Limb (tissue), 2 donors: ENCODE results near the gene DUT.
A peak's percentile ranks its signal among the peaks of the same experiment; 100 is the strongest.

ENCODE experiments used
- DNase-seq, 2 donors: peaks; one replicate each; pipeline ENCODE4 v3.0.0-alpha.2; 2016; ENCODE audit errors: extremely low spot score in 2 of 2

The DUT gene

DNA sequence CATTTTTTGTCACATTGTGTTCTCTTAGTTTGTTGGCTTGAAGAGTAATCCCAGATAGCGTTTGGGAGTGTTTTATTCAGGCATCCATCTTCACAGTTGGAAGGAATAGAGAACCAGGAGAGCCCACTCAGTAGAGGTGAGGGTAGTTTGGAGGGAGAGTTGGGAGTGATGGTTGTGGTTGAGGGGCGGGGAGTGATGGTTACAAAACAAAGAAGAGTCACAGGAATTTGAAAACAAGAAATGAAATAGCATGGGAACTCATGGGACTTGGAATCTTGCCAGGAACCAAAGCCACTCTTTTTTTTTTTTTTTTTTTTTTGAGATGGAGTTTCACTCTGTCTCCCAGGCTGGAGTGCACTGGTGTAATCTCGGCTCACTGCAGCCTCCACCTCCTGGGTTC is 36.3 kb downstream of the DUT start:
- DNase-seq = no peak

DNA sequence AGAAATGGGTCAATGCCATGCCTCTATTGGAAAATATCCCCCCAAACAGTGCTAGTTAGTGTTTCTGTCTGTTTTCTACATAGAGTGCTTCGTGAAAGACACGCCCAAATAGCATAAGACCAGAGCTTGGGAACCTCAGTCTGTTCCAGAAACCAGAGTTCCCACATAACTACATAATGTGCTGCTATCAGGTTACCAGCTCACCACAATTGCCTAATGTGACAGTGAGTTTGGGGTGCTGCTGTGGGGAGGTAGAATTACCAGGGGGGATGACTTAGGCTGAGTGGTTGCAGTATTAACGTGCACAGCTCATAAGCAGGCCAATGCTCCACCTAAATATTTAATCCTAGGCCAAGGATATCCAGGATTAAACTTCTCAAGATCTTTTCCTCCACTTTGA is 39.2 kb downstream of the DUT start:
- no peak for DNase-seq

DNA sequence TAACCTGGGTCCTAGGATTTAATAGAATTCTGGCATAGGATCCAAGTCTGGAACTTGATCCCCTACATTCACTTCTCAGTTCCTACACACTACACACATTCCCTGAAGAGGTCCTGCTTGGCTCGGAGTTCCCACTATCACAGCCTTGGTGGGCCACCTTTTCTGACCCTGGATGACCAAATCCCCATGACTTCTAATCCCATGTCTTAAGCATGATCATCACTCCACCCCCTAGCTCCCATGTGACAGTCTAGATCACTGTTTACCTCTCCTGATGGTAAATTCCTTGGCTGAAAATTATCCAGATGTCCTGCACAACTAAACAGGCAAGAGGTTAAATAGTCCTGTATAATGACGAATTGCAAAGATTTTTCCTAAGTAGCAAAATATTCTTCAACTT is 40.3 kb downstream of the DUT start:
- no peak for DNase-seq

DNA sequence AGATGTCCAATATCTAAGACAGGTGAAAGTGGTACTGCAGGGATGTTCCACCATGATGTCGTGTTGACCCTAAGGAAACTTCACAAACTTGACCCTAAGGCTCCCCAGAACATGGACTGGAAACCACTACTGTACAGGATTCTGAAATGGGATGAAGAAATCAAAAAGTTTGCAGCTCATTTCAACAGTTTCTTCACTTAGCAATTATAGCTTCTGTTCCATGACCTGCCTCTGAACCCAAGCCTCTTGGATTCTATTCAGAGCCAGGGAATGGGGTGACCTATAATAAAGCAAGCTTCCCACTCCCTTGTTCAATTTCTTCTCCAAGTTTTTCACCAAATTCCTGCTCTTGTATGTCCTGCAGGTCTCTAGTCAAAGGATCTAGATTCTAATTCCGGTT is 40.7 kb downstream of the DUT start:
- DNase-seq = no peak

DNA sequence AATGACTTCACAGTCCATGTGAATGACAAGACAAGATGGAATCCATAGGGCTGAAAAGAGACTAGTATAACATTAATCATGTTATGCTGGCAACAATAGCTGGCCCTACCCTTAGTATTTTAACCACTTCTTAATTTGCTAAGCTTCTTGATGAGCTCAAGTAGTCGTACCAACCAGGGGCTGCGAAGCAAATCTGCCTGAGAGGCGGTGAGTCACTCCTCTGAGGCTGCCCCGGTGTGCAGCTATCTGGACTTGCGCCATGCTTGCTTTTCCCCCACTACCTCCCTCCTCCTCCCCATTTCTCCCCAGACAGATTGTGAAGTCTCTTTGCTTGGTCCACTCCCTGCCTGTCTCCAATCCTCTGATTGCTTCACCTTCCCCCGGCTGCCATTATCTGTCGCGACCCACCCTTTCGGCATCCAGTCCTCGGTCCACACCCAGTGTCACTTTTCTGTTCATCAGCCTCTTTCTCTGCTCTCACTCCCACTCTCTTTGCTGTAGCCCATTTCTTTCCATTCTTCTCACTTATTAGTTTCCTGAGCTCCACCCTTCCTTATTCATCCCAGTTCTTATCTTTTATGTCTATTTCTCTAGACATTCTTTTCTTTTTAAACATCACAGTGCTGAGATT is 42.7 kb downstream of the DUT start:
- no peak for DNase-seq

DNA sequence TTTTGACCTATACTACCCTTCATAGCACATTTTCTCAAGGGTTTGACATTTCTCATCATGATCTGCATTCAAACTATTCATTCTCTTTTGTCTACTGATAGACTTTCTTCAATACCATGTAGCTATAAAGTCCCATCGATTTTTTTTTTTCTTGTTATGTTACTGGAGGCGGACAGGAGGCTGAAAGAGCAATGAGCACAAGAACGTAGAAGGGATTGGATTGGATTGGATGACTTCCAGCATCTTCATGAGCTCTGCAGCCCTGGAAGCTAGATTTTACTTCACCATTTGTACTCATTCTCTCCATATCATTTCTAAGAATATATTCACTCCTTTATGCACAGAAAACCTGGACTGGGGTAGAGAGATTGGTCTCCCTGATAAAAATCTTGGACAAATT is 43.2 kb downstream of the DUT start:
- no peak for DNase-seq

DNA sequence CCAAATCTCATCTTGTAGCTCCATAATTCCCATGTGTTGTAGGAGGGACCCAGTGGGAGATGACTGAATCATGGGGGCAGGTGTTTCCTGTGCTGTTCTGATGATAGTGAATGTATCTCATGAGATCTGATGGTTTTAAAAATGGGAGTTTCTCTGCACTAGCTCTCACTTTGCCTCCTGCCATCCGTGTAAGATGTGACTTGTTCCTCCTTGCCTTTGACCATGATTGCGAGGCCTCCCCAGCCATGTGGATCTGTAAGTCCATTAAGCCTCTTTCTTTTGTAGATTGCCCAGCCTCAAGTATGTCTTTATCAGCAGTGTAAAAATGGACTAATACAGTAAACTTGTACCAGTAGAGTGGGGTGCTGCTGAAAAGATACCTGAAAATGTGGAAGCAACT is 44.5 kb downstream of the DUT start:
- no peak for DNase-seq

DNA sequence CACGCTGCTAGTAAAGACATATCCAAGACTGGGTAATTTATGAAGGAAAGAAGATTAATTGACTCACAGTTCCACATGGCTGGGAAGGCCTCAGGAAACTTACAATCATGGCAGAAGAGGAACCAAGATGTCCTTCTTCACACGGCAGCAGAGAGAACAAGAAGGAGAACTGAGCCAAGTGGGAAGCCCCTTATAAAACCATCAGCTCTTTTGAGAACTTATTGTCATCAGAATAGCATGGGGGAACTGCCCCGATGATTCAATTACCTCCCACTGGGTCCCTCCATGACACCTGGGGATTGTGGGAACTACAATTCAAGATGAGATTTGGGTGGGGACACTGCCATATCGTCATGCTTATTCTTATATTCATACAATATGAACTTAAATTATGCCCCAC is 49.0 kb downstream of the DUT start:
- no peak for DNase-seq

DNA sequence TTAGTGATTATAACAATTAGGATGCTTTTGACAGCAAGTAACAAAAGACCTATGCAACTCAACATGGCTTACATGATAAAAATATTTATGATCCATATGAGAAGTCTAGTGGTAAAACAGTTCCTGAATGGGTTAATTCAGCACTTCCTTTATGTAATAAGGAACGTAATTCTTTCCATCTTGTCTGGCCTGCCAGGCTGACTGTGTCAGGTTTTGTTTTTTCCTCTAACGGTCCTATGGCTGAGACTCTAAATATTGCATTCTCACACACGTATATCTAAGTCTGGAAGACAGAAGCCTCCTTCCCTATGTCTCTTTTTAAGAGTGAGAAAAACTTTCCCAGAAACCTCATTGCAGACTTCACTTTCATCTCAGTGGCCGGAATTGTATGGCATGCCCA is 50.6 kb downstream of the DUT start:
- no peak for DNase-seq

DNA sequence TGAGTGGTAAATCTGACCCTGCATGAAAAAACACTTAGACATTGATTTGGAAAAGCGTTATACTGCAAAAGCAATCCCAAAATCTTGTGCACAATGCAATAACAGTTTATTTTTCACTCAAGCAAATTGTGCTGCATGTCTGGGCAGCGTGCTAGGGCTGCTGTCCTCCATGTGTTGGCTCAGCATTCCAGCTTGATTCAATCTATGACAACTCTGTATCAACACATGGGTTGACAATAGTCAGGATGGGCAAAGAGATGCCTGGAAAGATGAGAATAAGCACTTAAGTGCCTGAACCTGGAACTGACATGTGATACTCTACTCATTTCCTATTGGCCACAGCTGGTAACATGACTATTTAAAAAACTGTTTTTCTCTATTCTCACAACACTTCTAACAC is 51.8 kb downstream of the DUT start:
- DNase-seq = no peak

DNA sequence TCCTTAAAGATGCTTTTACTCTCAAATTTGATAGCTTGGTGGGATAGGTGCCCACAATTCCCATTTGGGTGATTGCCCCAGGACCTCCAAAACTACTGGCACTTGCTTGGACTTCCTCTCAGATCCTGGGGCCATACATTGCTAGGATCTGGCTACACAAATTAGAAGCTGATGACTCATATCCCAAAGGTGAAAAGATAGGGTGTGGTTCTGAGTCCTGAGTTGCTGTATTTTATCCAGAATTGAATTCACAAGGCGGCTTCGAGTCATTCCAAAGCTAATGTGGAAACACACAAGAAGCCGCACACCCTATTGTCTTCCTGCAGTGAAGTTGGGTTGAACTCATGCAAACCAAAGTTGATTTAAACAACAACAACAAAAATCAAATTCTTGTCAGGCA is 53.4 kb downstream of the DUT start:
- no peak for DNase-seq

DNA sequence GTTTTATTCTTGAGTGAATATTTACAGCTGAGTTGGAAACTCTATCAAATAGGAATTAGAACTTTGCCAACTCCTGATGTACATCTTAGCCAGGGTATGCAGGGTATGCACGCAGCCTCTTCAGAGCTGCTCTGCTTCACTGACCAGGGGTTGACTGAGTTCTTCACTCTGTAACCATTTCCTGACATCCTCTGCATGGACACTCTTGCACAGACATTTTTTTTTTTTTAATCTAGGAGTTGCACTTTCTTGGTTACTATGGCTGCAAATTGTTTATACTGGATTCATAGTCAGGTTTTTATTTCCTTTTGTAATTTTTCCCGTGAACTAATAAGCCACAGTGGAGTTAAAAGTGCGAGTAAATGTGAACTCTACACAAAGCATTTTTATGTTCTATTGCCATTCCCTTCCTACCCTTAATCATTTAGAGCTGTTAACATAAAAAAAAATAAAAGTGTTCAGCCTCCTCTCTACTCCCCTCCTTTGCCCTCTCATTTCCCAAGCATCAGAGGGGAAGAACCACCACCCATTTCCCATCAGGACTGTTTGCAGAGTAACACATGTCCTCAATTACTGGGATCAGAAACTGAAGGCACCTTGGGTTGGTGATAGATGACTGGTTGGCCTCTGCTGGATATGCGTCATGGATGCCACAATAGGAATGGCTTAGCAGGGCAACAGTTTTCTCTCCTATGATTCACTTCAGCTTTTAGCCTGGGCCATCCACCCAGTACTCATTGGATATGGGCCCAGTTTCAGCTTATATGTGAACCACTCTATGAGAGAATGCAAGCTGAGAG is 54.0 kb downstream of the DUT start:
- no peak for DNase-seq

DNA sequence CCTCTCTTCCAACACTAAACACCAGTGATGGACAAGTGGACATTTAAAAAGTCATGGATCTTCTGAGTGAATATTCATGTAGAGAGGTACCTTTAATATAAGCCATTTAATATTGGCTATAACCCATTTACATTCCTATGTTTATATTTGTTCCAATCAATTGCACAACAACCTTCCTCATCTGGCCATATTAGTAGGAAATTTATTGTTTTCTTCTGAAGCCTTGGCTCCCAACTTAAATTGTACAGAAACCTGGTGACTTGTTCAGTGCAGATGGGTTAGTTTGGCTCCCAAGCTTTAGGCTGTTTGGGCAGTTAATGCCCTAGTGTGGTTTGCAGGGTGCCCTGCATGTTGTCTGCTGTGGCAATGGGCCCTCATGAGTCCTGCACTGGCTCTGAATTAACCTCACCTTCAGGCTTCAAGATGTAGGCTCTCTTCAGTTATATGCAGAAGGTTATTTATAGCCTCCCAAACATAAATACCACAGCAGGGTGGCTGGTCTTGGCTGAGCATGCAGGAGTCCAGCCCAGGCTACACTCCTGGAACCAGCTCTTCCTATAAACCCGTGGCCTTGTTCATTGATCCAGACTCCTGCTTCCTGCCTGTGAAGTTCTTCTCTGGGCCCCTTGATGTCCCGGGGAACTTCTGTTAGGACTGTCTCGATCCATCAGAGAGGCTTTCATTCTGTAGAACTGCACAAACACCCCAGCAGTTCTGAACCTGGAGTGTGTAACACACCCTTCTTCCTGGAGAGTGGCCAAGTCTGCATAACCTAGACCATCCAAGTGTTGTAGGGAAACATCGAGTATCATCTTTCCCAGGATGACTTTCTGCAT is 57.0 kb downstream of the DUT start:
- DNase-seq = peak in 1 of 2 donors; percentile 62

DNA sequence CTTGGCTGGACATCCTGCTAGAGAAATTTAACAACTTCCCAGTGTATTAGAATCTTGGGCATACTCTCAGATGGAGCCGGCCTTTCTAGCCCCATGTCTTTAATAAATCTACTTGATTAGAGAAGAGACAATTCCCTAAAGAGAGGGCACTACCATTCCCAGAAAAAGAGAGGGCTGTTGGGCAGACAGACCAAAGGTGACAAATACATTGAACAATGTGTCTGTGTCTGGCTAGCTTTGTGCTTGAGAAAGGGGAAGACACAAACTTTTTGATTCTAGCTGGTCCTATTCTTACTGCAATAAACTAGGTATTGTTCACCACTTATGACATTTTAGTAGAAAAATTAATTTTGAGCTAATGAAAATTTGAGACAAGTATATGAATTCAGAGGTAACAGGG is 57.7 kb downstream of the DUT start:
- no peak for DNase-seq

DNA sequence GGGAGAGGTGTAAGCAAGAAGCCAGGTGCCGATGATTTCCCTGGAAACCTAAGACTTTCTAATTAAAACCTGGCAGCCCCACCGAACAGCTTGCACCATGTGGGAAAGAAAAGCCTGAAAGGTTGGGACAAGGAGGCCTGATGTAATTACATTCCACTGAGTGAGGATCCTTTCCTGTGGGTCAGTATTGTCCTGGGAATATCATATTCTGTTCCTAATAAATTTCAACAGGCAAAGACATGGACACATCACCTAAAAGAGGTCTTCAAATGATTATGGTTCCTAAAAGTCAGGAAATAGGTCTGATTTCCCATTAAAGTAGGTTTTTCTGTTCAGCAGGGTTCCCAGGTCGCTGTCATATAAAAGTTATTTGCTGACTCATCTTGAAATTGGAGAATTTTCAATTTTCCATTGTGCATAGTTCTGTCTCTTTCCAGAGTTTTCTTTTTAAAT is 58.5 kb downstream of the DUT start:
- DNase-seq = no peak

DNA sequence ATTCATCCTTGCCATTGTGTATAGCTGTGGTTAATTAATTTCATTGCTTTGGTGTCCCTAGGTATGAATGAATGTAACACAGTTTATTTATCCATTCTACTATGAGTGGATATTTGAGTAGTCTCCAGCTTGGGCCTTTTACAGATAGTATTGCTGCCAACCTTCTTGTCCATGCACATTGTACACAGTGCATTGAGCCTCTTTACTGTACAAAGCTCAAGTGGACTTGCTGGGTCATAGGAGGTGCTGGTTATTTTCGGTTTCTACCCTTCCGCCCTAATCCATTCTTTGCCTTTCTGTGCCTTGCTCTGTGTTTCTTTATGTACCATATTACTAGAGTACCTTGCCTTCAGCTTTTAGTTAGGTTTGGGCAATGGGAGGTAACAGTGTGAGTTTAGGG is 60.7 kb downstream of the DUT start:
- DNase-seq = no peak

DNA sequence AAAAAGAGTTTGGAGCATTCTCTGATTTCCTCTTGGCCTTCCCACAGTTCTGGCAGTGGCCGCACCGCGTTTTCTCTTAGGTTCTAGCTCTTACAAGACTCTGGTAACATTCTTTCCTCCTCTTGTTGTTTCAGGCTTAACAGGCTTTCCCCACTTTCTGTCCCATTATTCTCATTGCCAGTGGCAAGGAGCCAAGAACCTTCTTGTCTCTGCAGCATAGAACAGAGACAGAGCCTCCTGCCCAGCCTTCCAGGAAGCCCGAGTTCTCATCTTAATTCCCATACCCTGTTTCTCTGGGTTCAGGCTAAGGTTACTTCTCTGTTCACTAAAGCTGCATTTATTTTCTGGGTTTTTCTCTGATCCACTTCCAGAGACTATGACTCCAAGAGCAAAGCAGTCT is 61.1 kb downstream of the DUT start:
- peak in 1 of 2 donors; percentile 75 for DNase-seq
